Measurements from ENCODE around the gene DAP3. TPM values are rescaled to one million over a fixed set of nuclear protein-coding genes. Genes with fewer than 3 reads are reported as not detected.
"Not testable (repeated sequence)": the region's sequence is repeated elsewhere in the genome, so short reads cannot be mapped to it uniquely, and the experiment has no call there.

Gene DAP3
- total RNA-seq, 4 donors from 2014 or later, result 73.5 to 131 (median 87.9) TPM

GRCh38 chr1:155695072-155695471, 6.2 kb downstream of the DAP3 start:
- Histone ChIP-seq H3K4me3 (no peak overlapping the region), H3K27ac (replicated peaks in 1 of 4) (no peak overlapping the region), H3K9me3 (no peaks in the 10 kb centered on the region), H3K4me1 (peaks cover 17 to 30% (median 25%) of the 10 kb centered on the region in 4 donors), H3K36me3 (peaks cover 0 to 16% (median 7%) of the 10 kb centered on the region in 4 donors), H3K27me3 (no peaks in the 10 kb centered on the region)
- intact Hi-C loops (cut with DNase I), result no loop called here
- DNase-seq (ENCODE audit: extremely low spot score), result no peak
- 28% methylated on average over 4 of the region's 4 CpGs for WGBS
- TF ChIP-seq POLR2AphosphoS5 (IDR thresholded peaks at IDR 0.05) (no peak), CTCF (IDR thresholded peaks at IDR 0.05) (no peak), POLR2A (IDR thresholded peaks at IDR 0.05; ENCODE audit: low read depth) (no peak), EP300 (IDR thresholded peaks at IDR 0.05) (no peak)

DNA sequence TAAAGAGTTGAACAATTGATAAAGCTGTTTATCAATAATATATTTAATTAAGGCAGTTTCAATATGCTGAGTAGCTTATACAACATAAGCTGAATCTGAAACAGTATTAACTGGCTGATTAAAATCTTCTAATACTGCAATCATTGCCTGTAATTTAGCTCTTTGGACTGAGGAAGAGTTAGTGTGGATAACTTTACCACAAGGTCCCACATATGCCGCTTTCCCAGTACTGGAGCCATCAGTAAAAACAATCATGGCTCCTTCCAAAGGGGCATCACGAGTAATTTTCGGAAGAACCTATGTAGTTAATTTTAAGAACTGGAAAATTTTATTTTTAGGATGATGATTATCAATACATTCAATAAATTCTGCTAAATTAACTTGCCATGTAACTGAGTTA, 6.7 kb downstream of the DAP3 start:
- no peak for DNase-seq (ENCODE audit: extremely low spot score)
- Histone ChIP-seq H3K27me3 (no peaks in the 10 kb centered on the region), H3K4me1 (peaks cover 12 to 24% (median 20%) of the 10 kb centered on the region in 4 donors), H3K9me3 (no peaks in the 10 kb centered on the region), H3K27ac (replicated peaks in 1 of 4) (no peak overlapping the region), H3K4me3 (no peak overlapping the region), H3K36me3 (peaks cover 0 to 15% (median 7%) of the 10 kb centered on the region in 4 donors)
- 94% methylated on average over 3 of the region's 3 CpGs for WGBS
- intact Hi-C loops (cut with DNase I), result no loop called here
- TF ChIP-seq EP300 (IDR thresholded peaks at IDR 0.05) (no peak), CTCF (IDR thresholded peaks at IDR 0.05) (no peak), POLR2AphosphoS5 (IDR thresholded peaks at IDR 0.05) (no peak), POLR2A (IDR thresholded peaks at IDR 0.05; ENCODE audit: low read depth) (no peak)

DNA sequence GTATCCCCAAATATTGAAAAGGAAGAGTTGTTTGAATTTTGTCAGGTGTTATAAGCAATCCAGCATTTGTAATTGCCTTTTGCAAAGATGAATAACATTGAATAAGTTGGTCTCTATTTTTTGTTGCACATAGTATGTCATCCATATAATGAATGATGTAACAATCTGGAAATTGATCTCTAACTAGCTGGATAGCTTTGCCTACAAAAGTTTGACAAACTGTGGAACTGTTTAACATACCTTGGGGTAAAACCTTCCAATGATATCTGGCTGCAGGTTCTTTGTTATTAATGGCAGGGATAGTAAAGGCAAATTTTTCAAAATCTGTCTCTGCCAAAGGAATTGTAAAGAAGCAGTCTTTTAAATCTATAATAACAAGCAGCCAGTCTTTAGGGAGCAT, 7.6 kb downstream of the DAP3 start:
- peaks cover 0 to 6% (median 4%) of the 10 kb centered on the region in 4 donors for H3K36me3 ChIP-seq
- peaks cover 8 to 19% (median 13%) of the 10 kb centered on the region in 4 donors for H3K4me1 ChIP-seq
- TF ChIP-seq POLR2A (IDR thresholded peaks at IDR 0.05; ENCODE audit: low read depth), result no peak
- no peak for TF ChIP-seq POLR2AphosphoS5 (IDR thresholded peaks at IDR 0.05)
- TF ChIP-seq EP300 (IDR thresholded peaks at IDR 0.05), result no peak
- no peak for TF ChIP-seq CTCF (IDR thresholded peaks at IDR 0.05)
- intact Hi-C loops (cut with DNase I), result no loop called here
- no peak overlapping the region for H3K4me3 ChIP-seq
- H3K9me3 ChIP-seq, result no peaks in the 10 kb centered on the region
- no peaks in the 10 kb centered on the region for H3K27me3 ChIP-seq
- DNase-seq (ENCODE audit: extremely low spot score), result no peak
- no peak overlapping the region for H3K27ac ChIP-seq (replicated peaks in 1 of 4)

DNA sequence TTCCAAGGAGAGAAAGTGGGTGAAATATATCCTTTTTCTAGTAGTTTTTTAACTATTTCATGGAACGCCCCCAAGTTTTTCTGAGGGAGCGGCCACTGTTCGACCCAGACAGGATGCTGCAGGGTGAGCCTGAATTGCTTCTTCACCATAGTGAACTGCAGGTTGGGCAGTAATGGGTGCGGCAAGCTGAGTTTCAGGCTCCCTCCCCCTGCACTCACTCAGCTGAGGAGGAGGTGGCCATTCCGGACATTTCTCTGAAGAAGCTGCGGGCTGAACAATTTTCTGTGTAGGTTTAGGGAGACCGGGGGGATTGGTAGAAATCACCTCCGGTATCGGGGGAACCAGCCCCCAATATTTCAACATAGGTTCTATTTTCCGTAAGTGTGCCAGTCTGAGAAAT, 8.2 kb downstream of the DAP3 start:
- H3K4me3 ChIP-seq, result no peak overlapping the region
- H3K27me3 ChIP-seq, result no peaks in the 10 kb centered on the region
- no peak for DNase-seq (ENCODE audit: extremely low spot score)
- WGBS, result 87% methylated on average over 10 of the region's 10 CpGs
- H3K9me3 ChIP-seq, result no peaks in the 10 kb centered on the region
- no peak for TF ChIP-seq CTCF (IDR thresholded peaks at IDR 0.05)
- no peak for TF ChIP-seq POLR2AphosphoS5 (IDR thresholded peaks at IDR 0.05)
- no peak for TF ChIP-seq POLR2A (IDR thresholded peaks at IDR 0.05; ENCODE audit: low read depth)
- no peak for TF ChIP-seq EP300 (IDR thresholded peaks at IDR 0.05)
- intact Hi-C loops (cut with DNase I), result no loop called here
- H3K27ac ChIP-seq (replicated peaks in 1 of 4), result no peak overlapping the region
- peaks cover 5 to 19% (median 13%) of the 10 kb centered on the region in 4 donors for H3K4me1 ChIP-seq
- H3K36me3 ChIP-seq, result peaks cover 0 to 2% (median 0%) of the 10 kb centered on the region in 4 donors

DNA sequence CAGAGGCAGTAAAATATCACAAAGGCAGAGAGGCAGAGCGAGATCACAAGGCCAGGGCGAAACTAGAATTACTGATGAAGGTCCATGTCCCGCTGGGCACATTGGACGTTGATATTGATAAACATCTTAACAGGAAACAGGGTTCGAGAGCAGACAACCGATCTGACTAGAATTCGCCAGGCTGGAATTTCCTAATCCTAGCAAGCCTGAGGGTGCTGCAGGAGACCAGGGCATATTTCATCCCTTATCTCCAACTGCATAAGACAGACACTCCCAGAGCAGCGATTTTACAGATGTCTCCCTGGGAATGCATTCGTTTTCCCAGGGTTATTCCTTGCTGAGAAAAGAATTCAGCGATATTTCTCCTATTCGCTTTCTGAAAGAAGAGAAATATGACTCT, 8.7 kb downstream of the DAP3 start:
- peaks cover 5 to 19% (median 13%) of the 10 kb centered on the region in 4 donors for H3K4me1 ChIP-seq
- 90% methylated on average over 11 of the region's 11 CpGs for WGBS
- H3K9me3 ChIP-seq; H3K4me3 ChIP-seq; intact Hi-C loops (cut with DNase I); H3K36me3 ChIP-seq; H3K27me3 ChIP-seq; H3K27ac ChIP-seq (replicated peaks in 1 of 4); DNase-seq (ENCODE audit: extremely low spot score): not testable (repeated sequence)
